Prostate gland (tissue), 2 donors: ENCODE data around the gene SLC35A3. TPM values are rescaled to one million over a fixed set of nuclear protein-coding genes. Genes with fewer than 3 reads are reported as not detected.

Experiments used
- DNase-seq: peaks from one replicate; pipeline ENCODE4 v3.0.0-alpha.2; 2019; ENCODE audit warnings: low spot score
- H3K27ac ChIP-seq, 2 donors: fragments of 200-600 bp; sonication (generic); 2 replicates each; pipeline ENCODE4 v1.5.1; 2017 to 2019
- H3K27me3 ChIP-seq: fragments of 200-600 bp; sonication (generic); replicated peaks from 2 replicates; pipeline ENCODE4 v1.5.1; 2019; ENCODE audit not compliant: insufficient read depth
- H3K36me3 ChIP-seq, 2 donors: fragments of 200-600 bp; sonication (generic); 1 replicate in 1 of 2; 2 replicates in 1 of 2; pipeline versions ENCODE4 v1.5.1 to v1.8.1; 2017 to 2019
- H3K4me1 ChIP-seq: fragments of 200-600 bp; sonication (generic); replicated peaks from 2 replicates; pipeline ENCODE4 v1.5.1; 2019
- H3K4me3 ChIP-seq, 2 donors: fragments of 200-600 bp; sonication (generic); 2 replicates each; pipeline ENCODE4 v1.5.1; 2017 to 2019
- H3K9me3 ChIP-seq: fragments of 200-600 bp; sonication (generic); 2 replicates; pipeline ENCODE4 v1.5.1; 2017
- CTCF ChIP-seq, 4 experiments: fragments of 200-600 bp in 2 of 4; fragments of 450-650 bp in 2 of 4; sonication (generic) in 2 of 4; IDR thresholded peaks; 1 replicate in 3 of 4; 2 replicates in 1 of 4; pipeline ENCODE4 v1.5.1; 2016 to 2019; ENCODE audit warnings: antibody characterized with exemption in 4 of 4, mild to moderate bottlenecking in 2 of 4, moderate library complexity in 2 of 4
- POLR2A ChIP-seq: fragments of 450-650 bp; IDR thresholded peaks from one replicate; pipeline ENCODE4 v1.6.1; 2016; ENCODE audit warnings: antibody characterized with exemption, mild to moderate bottlenecking
- POLR2AphosphoS5 ChIP-seq: sonication (generic); formaldehyde crosslinking; IDR thresholded peaks from one replicate; pipeline ENCODE4 v1.6.1; 2017; ENCODE audit warnings: antibody characterized with exemption
- WGBS: methylation state at CpG from one replicate; pipeline ENCODE4 v1.1.5; 2018; 5-methylcytosine and 5-hydroxymethylcytosine counted together
- intact Hi-C: fragments of 100-400 bp; cut with DNase I; formaldehyde crosslinking; loops from one replicate; pipeline ENCODE4 v1.14.2; 2022
- total RNA-seq, 2 donors: library from RNA; depleted of rRNA; stranded (reverse); fragments of >200 nt; gene quantifications; one replicate each; pipeline ENCODE4 v1.1.0, GENCODE V29; 2016

SLC35A3 gene
- total RNA-seq, 2 donors from 2014 or later, result 32.0 to 79.5 TPM

- Histone ChIP-seq H3K9me3 (no peaks in the 10 kb centered on the region), H3K27ac (no peak overlapping the region), H3K4me1 (no peaks in the 10 kb centered on the region), H3K4me3 (no peak overlapping the region), H3K27me3 (no peaks in the 10 kb centered on the region), H3K36me3 (no peaks in the 10 kb centered on the region)
- DNase-seq, result no peak
- intact Hi-C loops, result no loop called here
- TF ChIP-seq CTCF (IDR thresholded peaks at IDR 0.05) (no peak), POLR2AphosphoS5 (no peak), POLR2A (no peak)
These were observed 39.7 kb downstream of the SLC35A3 start for GRCh38 chr1:100009458-100009857.

GRCh38 chr1:100010804-100011203 lies 41.0 kb downstream of the SLC35A3 start:
- H3K4me1 ChIP-seq, result no peaks in the 10 kb centered on the region
- TF ChIP-seq POLR2A (no peak), POLR2AphosphoS5 (no peak), CTCF (IDR thresholded peaks at IDR 0.05) (no peak)
- no peaks in the 10 kb centered on the region for H3K27me3 ChIP-seq
- WGBS, result 81% methylated on average over 1 of the region's 1 CpG
- no peaks in the 10 kb centered on the region for H3K9me3 ChIP-seq
- no peaks in the 10 kb centered on the region for H3K36me3 ChIP-seq
- intact Hi-C loops, result no loop called here
- DNase-seq, result no peak
- H3K27ac ChIP-seq, result no peak overlapping the region
- H3K4me3 ChIP-seq, result no peak overlapping the region

- H3K36me3 ChIP-seq, result no peaks in the 10 kb centered on the region
These were observed 49.4 kb downstream of the SLC35A3 start for GRCh38 chr1:100019220-100019619.

GRCh38 chr1:100023482-100023881 lies 53.7 kb downstream of the SLC35A3 start:
- TF ChIP-seq POLR2AphosphoS5 (no peak), POLR2A (no peak), CTCF (IDR thresholded peaks at IDR 0.05) (no peak)

More at GRCh38 chr1:100019220-100019619, 49.4 kb downstream of the SLC35A3 start:
- no peak overlapping the region for H3K4me3 ChIP-seq
- intact Hi-C loops, result no loop called here
- no peaks in the 10 kb centered on the region for H3K4me1 ChIP-seq
- no peak for DNase-seq
- no peak for TF ChIP-seq POLR2A
- TF ChIP-seq CTCF (IDR thresholded peaks at IDR 0.05), result no peak
- no peak for TF ChIP-seq POLR2AphosphoS5
- H3K9me3 ChIP-seq, result no peaks in the 10 kb centered on the region
- no peak overlapping the region for H3K27ac ChIP-seq
- WGBS, result 43% methylated on average over 1 of the region's 1 CpG
- H3K27me3 ChIP-seq, result no peaks in the 10 kb centered on the region

GRCh38 chr1:100027212-100027611 lies 57.4 kb downstream of the SLC35A3 start:
- Histone ChIP-seq H3K4me3 (no peak overlapping the region), H3K9me3 (no peaks in the 10 kb centered on the region), H3K36me3 (no peaks in the 10 kb centered on the region), H3K27ac (no peak overlapping the region), H3K27me3 (no peaks in the 10 kb centered on the region), H3K4me1 (no peaks in the 10 kb centered on the region)
- 44% methylated on average over 1 of the region's 1 CpG for WGBS
- no peak for DNase-seq
- TF ChIP-seq CTCF (IDR thresholded peaks at IDR 0.05) (no peak), POLR2A (no peak), POLR2AphosphoS5 (no peak)
- intact Hi-C loops, result no loop called here

More at GRCh38 chr1:100023482-100023881, 53.7 kb downstream of the SLC35A3 start:
- intact Hi-C loops, result no loop called here
- no peaks in the 10 kb centered on the region for H3K9me3 ChIP-seq
- over 99% methylated on average over 6 of the region's 6 CpGs for WGBS
- DNase-seq, result no peak
- H3K27ac ChIP-seq, result no peak overlapping the region
- no peaks in the 10 kb centered on the region for H3K36me3 ChIP-seq
- no peaks in the 10 kb centered on the region for H3K27me3 ChIP-seq
- no peaks in the 10 kb centered on the region for H3K4me1 ChIP-seq
- H3K4me3 ChIP-seq, result no peak overlapping the region
